Neural cell (in vitro differentiated cells): ENCODE data around the gene ACHE. TPM values are rescaled to one million over a fixed set of nuclear protein-coding genes. Genes with fewer than 3 reads are reported as not detected.

Experiments
- H2AFZ ChIP-seq: fragments of 200-600, 300-800 bp; sonication (generic), shearing (Covaris generic); 2 replicates; pipeline ENCODE4 v1.6.0; 2014; ENCODE audit warnings: low read depth, mild to moderate bottlenecking, antibody characterized with exemption, low read length, moderate library complexity
- H3F3A ChIP-seq: fragments of 200-600 bp; shearing (Covaris generic); 2 replicates; pipeline ENCODE4 v1.6.1; 2016; ENCODE audit warnings: mild to moderate bottlenecking, moderate library complexity, mixed read lengths, antibody characterized with exemption, low read length; ENCODE audit not compliant: insufficient read depth, poor library complexity, severe bottlenecking
- H3K27ac ChIP-seq: fragments of 200-600, 300-800 bp; sonication (generic), shearing (Covaris generic); 2 replicates; pipeline ENCODE4 v1.5.1; 2014; ENCODE audit warnings: mild to moderate bottlenecking, low read length, moderate library complexity
- H3K27me3 ChIP-seq: fragments of 300-800, 200-600 bp; sonication (generic), shearing (Covaris generic); 2 replicates; pipeline ENCODE4 v1.6.0; 2014; ENCODE audit warnings: mild to moderate bottlenecking, low read depth, low read length, moderate library complexity; ENCODE audit not compliant: insufficient read depth
- H3K36me3 ChIP-seq: fragments of 300-800, 200-600 bp; sonication (generic), shearing (Covaris generic); 2 replicates; pipeline ENCODE4 v1.5.1; 2014; ENCODE audit warnings: mild to moderate bottlenecking, antibody characterized with exemption, low read length, moderate library complexity; ENCODE audit not compliant: insufficient read depth
- H3K4me2 ChIP-seq: fragments of 300-800, 200-600 bp; sonication (generic), shearing (Covaris generic); 2 replicates; pipeline ENCODE4 v1.6.0; 2014; ENCODE audit warnings: mild to moderate bottlenecking, low read length
- H3K4me3 ChIP-seq: fragments of 300-800, 200-600 bp; sonication (generic), shearing (Covaris generic); 2 replicates; pipeline ENCODE4 v1.5.1; 2014; ENCODE audit warnings: mild to moderate bottlenecking, low read length, moderate library complexity
- H3K79me2 ChIP-seq: fragments of 200-600 bp; shearing (Covaris generic); replicated peaks from 2 replicates; pipeline ENCODE4 v1.6.0; 2014; ENCODE audit warnings: mild to moderate bottlenecking, low read length, moderate library complexity; ENCODE audit not compliant: insufficient read depth
- H3K9ac ChIP-seq: fragments of 300-800, 200-600 bp; sonication (generic), shearing (Covaris generic); 2 replicates; pipeline ENCODE4 v1.6.1; 2016; ENCODE audit warnings: mild to moderate bottlenecking, low read length, mixed read lengths
- H3K9me2 ChIP-seq: fragments of 200-600 bp; shearing (Covaris generic); 2 replicates; pipeline ENCODE4 v1.6.1; 2016; ENCODE audit warnings: mild to moderate bottlenecking, low read length, mixed read lengths; ENCODE audit not compliant: insufficient read depth
- H3K9me3 ChIP-seq: fragments of 200-600, 300-800 bp; sonication (generic), shearing (Covaris generic); 2 replicates; pipeline ENCODE4 v1.6.1; 2016; ENCODE audit warnings: mild to moderate bottlenecking, mixed run types, low read length, moderate library complexity, mixed read lengths
- H4K20me1 ChIP-seq: fragments of 200-600 bp; shearing (Covaris generic); 2 replicates; pipeline ENCODE4 v1.6.1; 2016; ENCODE audit warnings: mild to moderate bottlenecking, mixed run types; ENCODE audit not compliant: insufficient read depth
- EP300 ChIP-seq: fragments of 450-650 bp; conservative IDR thresholded peaks from 2 replicates; pipeline ENCODE4 v1.6.1; 2014; ENCODE audit warnings: antibody characterized with exemption, mild to moderate bottlenecking, moderate library complexity; ENCODE audit not compliant: poor library complexity, severe bottlenecking
- EZH2 ChIP-seq: fragments of 200-600, 300-800 bp; shearing (Covaris generic), sonication (generic); IDR thresholded peaks from 2 replicates; pipeline ENCODE4 v1.6.1; 2014; ENCODE audit warnings: antibody characterized with exemption, low read length, borderline replicate concordance, mild to moderate bottlenecking; ENCODE audit not compliant: insufficient read depth, poor library complexity, severe bottlenecking
- MXI1 ChIP-seq: fragments of 450-650 bp; conservative IDR thresholded peaks from 2 replicates; pipeline ENCODE4 v1.6.1; 2014; ENCODE audit warnings: antibody characterized with exemption, mild to moderate bottlenecking; ENCODE audit not compliant: poor library complexity, severe bottlenecking
- POLR2AphosphoS5 ChIP-seq: IDR thresholded peaks from 2 replicates; pipeline ENCODE4 v1.6.1; 2012
- RAD21 ChIP-seq: fragments of 450-650 bp; conservative IDR thresholded peaks from 2 replicates; pipeline ENCODE4 v1.6.1; 2014; ENCODE audit warnings: antibody characterized with exemption, mild to moderate bottlenecking, moderate library complexity
- REST ChIP-seq: IDR thresholded peaks from 2 replicates; pipeline ENCODE4 v1.6.1; 2012; ENCODE audit warnings: borderline replicate concordance
- SMC3 ChIP-seq: fragments of 450-650 bp; conservative IDR thresholded peaks from 2 replicates; pipeline ENCODE4 v1.6.1; 2014; ENCODE audit warnings: antibody characterized with exemption, mild to moderate bottlenecking, moderate library complexity; ENCODE audit not compliant: poor library complexity
- TAF1 ChIP-seq: IDR thresholded peaks from 2 replicates; pipeline ENCODE4 v1.6.1; 2012; ENCODE audit warnings: low read depth
- polyA plus RNA-seq: library from polyadenylated mRNA; depleted of rRNA; stranded (reverse); fragments of >200 nt; gene quantifications from 2 replicates; pipeline ENCODE4 v1.2.3, GENCODE V29; 2014
- TF ChIP-seq, protein P1 (sequence below): fragments of 450-650 bp; IDR thresholded peaks from 2 replicates; pipeline ENCODE4 v1.5.1; 2014; ENCODE audit warnings: antibody characterized with exemption, mild to moderate bottlenecking, moderate library complexity; ENCODE audit not compliant: poor library complexity, severe bottlenecking

The ACHE gene
- polyA plus RNA-seq, 1 donor from 2014 or later = 12.2 TPM

GRCh38 chr7:100896732-100897608, 1.3 kb upstream of the ACHE start:
- no peaks in the 10 kb centered on the region for H4K20me1 ChIP-seq
- H3K79me2 ChIP-seq = no peaks in the 10 kb centered on the region
- H3K27me3 ChIP-seq = peaks cover 28% of the 10 kb centered on the region
- TF ChIP-seq, protein P1, sequence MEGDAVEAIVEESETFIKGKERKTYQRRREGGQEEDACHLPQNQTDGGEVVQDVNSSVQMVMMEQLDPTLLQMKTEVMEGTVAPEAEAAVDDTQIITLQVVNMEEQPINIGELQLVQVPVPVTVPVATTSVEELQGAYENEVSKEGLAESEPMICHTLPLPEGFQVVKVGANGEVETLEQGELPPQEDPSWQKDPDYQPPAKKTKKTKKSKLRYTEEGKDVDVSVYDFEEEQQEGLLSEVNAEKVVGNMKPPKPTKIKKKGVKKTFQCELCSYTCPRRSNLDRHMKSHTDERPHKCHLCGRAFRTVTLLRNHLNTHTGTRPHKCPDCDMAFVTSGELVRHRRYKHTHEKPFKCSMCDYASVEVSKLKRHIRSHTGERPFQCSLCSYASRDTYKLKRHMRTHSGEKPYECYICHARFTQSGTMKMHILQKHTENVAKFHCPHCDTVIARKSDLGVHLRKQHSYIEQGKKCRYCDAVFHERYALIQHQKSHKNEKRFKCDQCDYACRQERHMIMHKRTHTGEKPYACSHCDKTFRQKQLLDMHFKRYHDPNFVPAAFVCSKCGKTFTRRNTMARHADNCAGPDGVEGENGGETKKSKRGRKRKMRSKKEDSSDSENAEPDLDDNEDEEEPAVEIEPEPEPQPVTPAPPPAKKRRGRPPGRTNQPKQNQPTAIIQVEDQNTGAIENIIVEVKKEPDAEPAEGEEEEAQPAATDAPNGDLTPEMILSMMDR = peak; percentile 98
- TF ChIP-seq EZH2 = no peak
- TF ChIP-seq POLR2AphosphoS5 = peak; percentile 12
- TF ChIP-seq RAD21 = peak; percentile 85
- no peak for TF ChIP-seq EP300
- TF ChIP-seq TAF1 = no peak
- TF ChIP-seq SMC3 = peak; percentile 99
- TF ChIP-seq REST = no peak
- peak; percentile 70 for TF ChIP-seq MXI1
- no peaks in the 10 kb centered on the region for H3F3A ChIP-seq
- H3K9ac ChIP-seq = peak overlapping the region; percentile 70
- H3K27ac ChIP-seq = no peak overlapping the region
- H3K4me2 ChIP-seq = peak overlapping the region; percentile 48
- H3K36me3 ChIP-seq = no peaks in the 10 kb centered on the region
- H3K4me3 ChIP-seq = peak overlapping the region; percentile 72
- no peaks in the 10 kb centered on the region for H3K9me2 ChIP-seq
- peak overlapping the region; percentile 14 for H2AFZ ChIP-seq
- H3K9me3 ChIP-seq = no peaks in the 10 kb centered on the region

GRCh38 chr7:100895956-100896731, 456 bp upstream of the ACHE start:
- Histone ChIP-seq H3K27me3 (peaks cover 28% of the 10 kb centered on the region), H3F3A (no peaks in the 10 kb centered on the region), H3K4me3 (peak overlapping the region; percentile 72), H2AFZ (peak overlapping the region; percentile 14), H3K9ac (peak overlapping the region; percentile 70), H3K9me3 (no peaks in the 10 kb centered on the region), H3K27ac (peak overlapping the region; percentile 49), H4K20me1 (no peaks in the 10 kb centered on the region), H3K36me3 (no peaks in the 10 kb centered on the region), H3K79me2 (no peaks in the 10 kb centered on the region), H3K9me2 (no peaks in the 10 kb centered on the region), H3K4me2 (peak overlapping the region; percentile 48)
- TF ChIP-seq, protein P1 = no peak
- TF ChIP-seq POLR2AphosphoS5 = peak; percentile 29
- TF ChIP-seq EP300 = peak; percentile 4
- TF ChIP-seq EZH2 = peak; percentile 55
